GM12872 (cell line): ENCODE results near the gene PROM1.

Experiments
- CTCF ChIP-seq: IDR thresholded peaks from 3 replicates; pipeline ENCODE4 v1.5.1; 2011; ENCODE audit warnings: low read depth, mild to moderate bottlenecking, low read length, moderate library complexity; ENCODE audit not compliant: insufficient read depth

Gene PROM1

GRCh38 chr4:15928883-15929282 is 154.9 kb downstream of the PROM1 start:
- no peak for TF ChIP-seq CTCF

DNA sequence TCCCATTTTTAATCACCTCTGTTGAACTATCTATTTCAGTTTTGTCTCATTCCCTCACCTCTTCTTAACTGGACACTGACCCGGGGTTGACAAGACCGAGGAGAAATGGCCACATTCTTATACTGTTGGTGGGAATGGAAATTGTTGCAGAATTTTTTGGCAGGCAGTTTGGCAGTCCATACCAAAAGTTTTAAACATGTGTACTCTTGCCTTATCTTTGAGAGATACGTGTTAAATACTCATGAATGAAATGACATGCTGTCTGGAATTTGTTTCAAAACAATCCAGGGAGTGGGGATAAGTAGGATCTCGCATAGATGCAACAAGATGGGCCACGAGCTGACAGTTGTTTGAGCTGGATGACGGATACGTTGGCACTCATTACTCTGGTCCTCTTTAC is 157.3 kb downstream of the PROM1 start:
- no peak for TF ChIP-seq CTCF

DNA sequence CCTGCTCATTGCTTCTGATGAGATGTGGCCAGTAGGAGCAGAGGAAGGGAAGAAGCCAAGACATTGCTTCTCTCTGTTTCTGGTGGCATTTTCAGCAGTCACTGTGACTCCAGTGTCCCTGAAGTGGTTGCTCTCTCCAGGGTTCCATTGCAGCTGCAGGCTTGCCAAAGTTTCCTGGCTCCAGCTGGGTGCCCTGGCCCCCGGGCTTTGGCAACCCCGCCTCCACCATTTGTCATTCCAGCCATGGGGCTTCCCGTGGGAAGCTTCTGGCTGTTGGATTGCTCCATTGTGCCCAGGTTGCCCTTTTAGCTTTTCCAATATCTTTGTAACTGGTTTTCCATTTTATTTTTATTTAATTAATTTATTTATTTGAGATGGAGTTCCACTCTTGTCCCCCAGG is 158.0 kb downstream of the PROM1 start:
- TF ChIP-seq CTCF, result no peak

DNA sequence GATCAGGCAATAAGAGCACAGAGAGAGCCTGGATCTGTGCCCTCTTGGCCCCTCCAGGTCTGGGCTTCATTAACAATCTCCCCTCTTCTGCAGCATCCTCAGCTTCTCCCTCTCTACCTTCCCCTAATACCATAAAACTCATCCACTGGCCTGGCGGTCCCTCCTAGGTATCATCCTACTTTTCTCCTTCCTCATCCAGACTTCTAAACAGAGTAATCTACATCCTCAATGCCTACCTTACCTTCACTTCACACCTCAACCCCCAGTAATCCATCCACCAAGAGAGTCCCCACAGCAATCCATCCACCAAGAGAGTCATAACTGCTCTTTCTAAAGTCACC is 162.3 kb downstream of the PROM1 start:
- TF ChIP-seq CTCF, result no peak

- TF ChIP-seq CTCF, result no peak
Measured at GRCh38 chr4:15920723-15921591, 162.9 kb downstream of the PROM1 start.

DNA sequence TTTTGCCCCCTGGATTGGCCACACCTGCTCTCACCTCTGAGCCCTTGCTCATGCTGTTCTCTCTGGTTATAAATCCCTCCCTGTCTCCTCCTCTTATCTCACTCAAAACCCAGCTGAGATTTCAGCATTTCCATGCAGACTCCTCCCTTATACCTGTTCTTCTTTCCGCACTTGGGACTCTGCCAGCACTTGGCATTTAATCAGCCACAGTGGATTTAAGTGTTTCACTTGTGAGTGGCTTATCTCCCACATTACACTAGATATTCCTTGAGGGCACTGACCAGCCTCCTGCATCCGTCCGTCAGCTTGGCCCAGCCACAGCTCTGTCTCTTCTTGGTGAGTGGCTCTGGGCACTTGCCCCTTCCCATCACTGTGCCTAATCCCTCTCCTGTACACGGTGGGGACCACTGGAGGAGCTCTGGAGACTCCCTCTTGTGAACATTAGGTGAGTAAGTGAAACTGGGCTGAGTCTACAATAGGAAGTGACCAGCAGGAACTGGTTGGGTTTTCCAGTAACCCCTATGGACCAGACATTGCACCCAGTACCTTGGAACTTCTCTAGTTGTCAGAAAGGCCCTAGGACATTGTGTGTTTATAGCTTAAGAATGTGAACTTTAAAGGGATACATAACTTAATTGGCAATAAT is 165.2 kb downstream of the PROM1 start:
- no peak for TF ChIP-seq CTCF
